Measurements from ENCODE around the gene DMKN.

DMKN gene

DNA sequence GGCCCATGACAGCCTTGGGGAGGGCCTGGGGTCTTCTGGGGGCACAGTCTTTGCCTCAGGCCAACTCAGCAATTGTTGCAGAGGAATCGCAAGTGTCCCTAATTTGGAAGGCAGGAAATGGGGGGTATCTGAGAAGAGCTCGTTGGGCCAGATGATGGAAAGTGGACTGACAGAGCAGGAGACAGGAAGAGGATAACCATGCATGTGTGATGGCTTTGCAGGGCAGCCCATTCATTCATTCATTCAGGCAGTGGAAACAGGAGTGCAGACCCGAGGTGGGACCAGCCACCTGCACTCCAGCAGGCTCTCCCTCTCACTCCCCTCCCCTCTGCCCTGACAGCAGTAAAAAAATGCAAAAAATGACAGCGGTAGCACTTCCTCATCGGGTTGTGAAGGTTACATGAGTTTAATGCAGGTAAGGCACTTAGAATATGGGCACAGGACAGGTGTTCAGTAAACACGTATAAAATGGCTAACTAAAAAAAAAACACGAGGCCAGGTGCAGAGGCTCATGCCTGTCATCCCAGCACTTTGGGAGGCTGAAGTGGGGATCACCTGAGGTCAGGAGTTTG lies 27.0 kb upstream of the DMKN start:
- Histone ChIP-seq H2AFZ (no peak overlapping the region), H3K36me3 (ENCODE audit: control insufficient read depth, insufficient read depth, low read length) (no peaks in the 10 kb centered on the region), H3K4me2 (ENCODE audit: low read length) (no peak overlapping the region), H3K9me3 (ENCODE audit: control insufficient read depth, low read length) (no peaks in the 10 kb centered on the region), H3K4me1 (no peaks in the 10 kb centered on the region), H3K79me2 (no peaks in the 10 kb centered on the region), H3K9ac (no peak overlapping the region), H3K27me3 (ENCODE audit: control insufficient read depth, insufficient read depth, low read length) (no peaks in the 10 kb centered on the region), H3K27ac (no peak overlapping the region), H3K4me3 (ENCODE audit: low read depth, low read length) (no peak overlapping the region)
- TF ChIP-seq, protein P1, sequence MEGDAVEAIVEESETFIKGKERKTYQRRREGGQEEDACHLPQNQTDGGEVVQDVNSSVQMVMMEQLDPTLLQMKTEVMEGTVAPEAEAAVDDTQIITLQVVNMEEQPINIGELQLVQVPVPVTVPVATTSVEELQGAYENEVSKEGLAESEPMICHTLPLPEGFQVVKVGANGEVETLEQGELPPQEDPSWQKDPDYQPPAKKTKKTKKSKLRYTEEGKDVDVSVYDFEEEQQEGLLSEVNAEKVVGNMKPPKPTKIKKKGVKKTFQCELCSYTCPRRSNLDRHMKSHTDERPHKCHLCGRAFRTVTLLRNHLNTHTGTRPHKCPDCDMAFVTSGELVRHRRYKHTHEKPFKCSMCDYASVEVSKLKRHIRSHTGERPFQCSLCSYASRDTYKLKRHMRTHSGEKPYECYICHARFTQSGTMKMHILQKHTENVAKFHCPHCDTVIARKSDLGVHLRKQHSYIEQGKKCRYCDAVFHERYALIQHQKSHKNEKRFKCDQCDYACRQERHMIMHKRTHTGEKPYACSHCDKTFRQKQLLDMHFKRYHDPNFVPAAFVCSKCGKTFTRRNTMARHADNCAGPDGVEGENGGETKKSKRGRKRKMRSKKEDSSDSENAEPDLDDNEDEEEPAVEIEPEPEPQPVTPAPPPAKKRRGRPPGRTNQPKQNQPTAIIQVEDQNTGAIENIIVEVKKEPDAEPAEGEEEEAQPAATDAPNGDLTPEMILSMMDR (IDR thresholded peaks at IDR 0.05) = no peak

DNA sequence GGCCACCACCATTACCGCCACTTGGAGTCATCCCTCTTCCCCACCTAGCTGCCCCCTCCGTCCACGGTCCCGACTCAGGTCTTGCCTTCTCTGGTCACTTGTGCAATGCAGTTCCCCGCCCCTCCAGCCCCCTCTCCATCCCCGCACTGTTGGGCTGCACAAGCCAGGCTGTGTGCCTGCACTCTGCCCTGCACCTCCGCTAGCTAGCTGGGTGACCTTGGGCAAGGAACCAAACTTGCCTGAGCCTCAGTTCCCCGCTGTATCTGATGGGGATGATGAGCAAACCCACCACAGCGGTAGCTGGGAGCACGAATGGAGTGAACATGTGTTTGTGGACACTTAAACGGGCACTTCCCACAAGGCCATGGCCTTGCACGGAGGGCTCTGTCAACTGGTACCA lies 26.4 kb upstream of the DMKN start:
- Histone ChIP-seq H3K9me3 (ENCODE audit: control insufficient read depth, low read length) (no peaks in the 10 kb centered on the region), H3K27me3 (ENCODE audit: control insufficient read depth, insufficient read depth, low read length) (no peaks in the 10 kb centered on the region)
- TF ChIP-seq, protein P1 (IDR thresholded peaks at IDR 0.05) = no peak

DNA sequence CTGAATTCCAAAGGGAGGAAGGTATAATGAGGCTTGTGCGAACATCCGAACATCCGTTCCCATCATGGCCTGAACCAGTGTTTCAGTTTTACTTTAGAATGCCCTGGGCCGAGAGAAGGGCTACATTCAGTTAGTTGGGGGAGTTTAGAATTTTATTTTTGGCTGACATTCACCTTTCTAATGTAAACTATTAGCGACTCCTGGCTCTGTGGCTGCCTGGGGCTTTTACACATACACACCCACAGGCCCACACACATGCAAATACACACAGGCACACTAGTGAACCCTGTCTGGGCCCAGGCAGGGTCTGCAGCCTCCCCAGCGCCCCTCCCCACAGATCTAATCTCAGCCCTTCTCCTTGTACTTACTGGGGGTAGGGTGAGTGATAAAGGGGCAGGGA lies 25.9 kb upstream of the DMKN start:
- Histone ChIP-seq H2AFZ (no peak overlapping the region), H3K4me3 (ENCODE audit: low read depth, low read length) (no peak overlapping the region), H3K27ac (no peak overlapping the region), H3K4me2 (ENCODE audit: low read length) (no peak overlapping the region), H3K36me3 (ENCODE audit: control insufficient read depth, insufficient read depth, low read length) (no peaks in the 10 kb centered on the region), H3K9me3 (ENCODE audit: control insufficient read depth, low read length) (no peaks in the 10 kb centered on the region), H3K79me2 (no peaks in the 10 kb centered on the region), H3K4me1 (no peaks in the 10 kb centered on the region), H3K27me3 (ENCODE audit: control insufficient read depth, insufficient read depth, low read length) (no peaks in the 10 kb centered on the region), H3K9ac (no peak overlapping the region)
- TF ChIP-seq, protein P1 (IDR thresholded peaks at IDR 0.05) = no peak

More for the DNA sequence above, 26.4 kb upstream of the DMKN start:
- H3K79me2 ChIP-seq = no peaks in the 10 kb centered on the region
- no peak overlapping the region for H3K27ac ChIP-seq
- H3K4me1 ChIP-seq = no peaks in the 10 kb centered on the region
- no peak overlapping the region for H3K4me2 ChIP-seq (ENCODE audit: low read length)
- no peak overlapping the region for H2AFZ ChIP-seq
- H3K4me3 ChIP-seq (ENCODE audit: low read depth, low read length) = no peak overlapping the region
- no peak overlapping the region for H3K9ac ChIP-seq
- no peaks in the 10 kb centered on the region for H3K36me3 ChIP-seq (ENCODE audit: control insufficient read depth, insufficient read depth, low read length)

DNA sequence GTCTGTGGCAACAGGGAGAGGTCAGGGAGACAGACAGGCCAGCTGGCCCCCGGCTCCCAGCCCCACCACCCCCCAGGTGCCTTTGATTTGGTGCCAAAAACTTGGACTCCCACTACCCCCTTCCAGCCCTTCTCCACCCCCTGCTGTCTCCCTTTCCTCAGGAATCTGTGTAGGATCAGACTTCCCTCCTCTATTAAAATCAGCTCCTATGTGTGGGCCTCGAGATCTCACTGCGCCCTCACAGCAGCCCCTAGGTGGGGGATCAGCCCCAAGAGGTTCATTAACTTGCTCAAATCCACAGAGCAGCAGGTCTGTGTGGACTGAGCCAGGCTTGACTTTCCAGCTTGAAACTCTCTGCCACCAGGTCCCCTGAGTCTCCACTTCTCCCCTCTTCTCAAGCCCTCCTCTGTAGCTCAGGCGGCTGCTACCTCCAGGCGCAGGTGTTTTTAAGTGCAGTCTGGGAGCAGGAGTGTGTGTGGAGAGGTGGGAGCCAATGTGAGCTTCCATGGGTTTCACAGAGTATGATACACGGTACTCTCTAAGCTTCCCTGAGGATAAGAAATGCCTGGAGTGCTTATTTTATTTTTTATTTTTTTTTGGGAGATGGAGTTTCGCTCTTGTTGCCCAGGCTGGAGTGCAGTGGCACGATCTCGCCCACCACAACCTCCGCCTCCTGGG lies 21.5 kb upstream of the DMKN start:
- peaks cover 2% of the 10 kb centered on the region for H3K4me1 ChIP-seq
- H3K36me3 ChIP-seq (ENCODE audit: control insufficient read depth, insufficient read depth, low read length) = no peaks in the 10 kb centered on the region
- H2AFZ ChIP-seq = no peak overlapping the region
- no peaks in the 10 kb centered on the region for H3K9me3 ChIP-seq (ENCODE audit: control insufficient read depth, low read length)
- no peaks in the 10 kb centered on the region for H3K79me2 ChIP-seq
- H3K27ac ChIP-seq = no peak overlapping the region
- no peak overlapping the region for H3K9ac ChIP-seq
- no peak overlapping the region for H3K4me3 ChIP-seq (ENCODE audit: low read depth, low read length)
- no peak overlapping the region for H3K4me2 ChIP-seq (ENCODE audit: low read length)
- TF ChIP-seq, protein P1 (IDR thresholded peaks at IDR 0.05) = no peak
- no peaks in the 10 kb centered on the region for H3K27me3 ChIP-seq (ENCODE audit: control insufficient read depth, insufficient read depth, low read length)
